Fibroblast of skin of right biceps (primary cell): ENCODE measurements around the gene SLC4A1AP.

Experiments
- DNase-seq: peaks from one replicate; pipeline ENCODE4 v3.0.0-alpha.2; 2013

The SLC4A1AP gene

GRCh38 chr2:27704342-27704876 is 40.7 kb downstream of the SLC4A1AP start:
- no peak for DNase-seq

- peak; percentile 97 for DNase-seq
Observed at GRCh38 chr2:27705851-27706622, 42.3 kb downstream of the SLC4A1AP start.

GRCh38 chr2:27707462-27708256 is 44.0 kb downstream of the SLC4A1AP start:
- DNase-seq, result no peak

GRCh38 chr2:27708257-27708654 is 44.6 kb downstream of the SLC4A1AP start:
- DNase-seq, result no peak

- DNase-seq, result no peak
Observed at GRCh38 chr2:27708666-27709065, 45.0 kb downstream of the SLC4A1AP start.

- DNase-seq, result no peak
Observed at GRCh38 chr2:27709326-27709725, 45.6 kb downstream of the SLC4A1AP start.

GRCh38 chr2:27709960-27710575 is 46.4 kb downstream of the SLC4A1AP start:
- DNase-seq, result no peak

GRCh38 chr2:27710640-27711430 is 47.1 kb downstream of the SLC4A1AP start:
- peak; percentile 25 for DNase-seq

GRCh38 chr2:27711804-27712203 is 48.1 kb downstream of the SLC4A1AP start:
- no peak for DNase-seq

GRCh38 chr2:27712522-27712921 is 48.8 kb downstream of the SLC4A1AP start:
- no peak for DNase-seq

GRCh38 chr2:27713201-27713600 is 49.5 kb downstream of the SLC4A1AP start:
- DNase-seq, result no peak

- DNase-seq, result no peak
Observed at GRCh38 chr2:27714053-27714452, 50.4 kb downstream of the SLC4A1AP start.

GRCh38 chr2:27714851-27715291 is 51.2 kb downstream of the SLC4A1AP start:
- DNase-seq, result no peak

GRCh38 chr2:27715318-27716210 is 51.9 kb downstream of the SLC4A1AP start:
- DNase-seq, result peak; percentile 86

GRCh38 chr2:27716301-27717069 is 52.8 kb downstream of the SLC4A1AP start:
- no peak for DNase-seq

- DNase-seq, result peak; percentile 50
Observed at GRCh38 chr2:27717070-27717795, 53.5 kb downstream of the SLC4A1AP start.

- peak; percentile 96 for DNase-seq
Observed at GRCh38 chr2:27720004-27720551, 56.4 kb downstream of the SLC4A1AP start.

GRCh38 chr2:27721335-27721734 is 57.6 kb downstream of the SLC4A1AP start:
- DNase-seq, result no peak

- DNase-seq, result no peak
Observed at GRCh38 chr2:27721884-27722485, 58.3 kb downstream of the SLC4A1AP start.
